Upper lobe of left lung (tissue), 4 donors: ENCODE results near the gene ADAM22.

Source experiments
- CTCF ChIP-seq, 6 experiments: fragments of 450-650 bp in 4 of 6; fragments of 200-600 bp in 2 of 6; sonication (generic) in 2 of 6; IDR thresholded peaks; one replicate each; pipeline ENCODE4 v1.5.1; 2016 to 2019; ENCODE audit warnings: antibody characterized with exemption in 6 of 6
- EP300 ChIP-seq, 4 donors: sonication (generic); formaldehyde crosslinking; IDR thresholded peaks; one replicate each; pipeline ENCODE4 v1.5.1; 2017; ENCODE audit warnings: antibody characterized with exemption in 4 of 4, control low read depth in 2 of 4
- POLR2A ChIP-seq, 4 donors: fragments of 450-650 bp; IDR thresholded peaks; one replicate each; pipeline ENCODE4 v1.5.1; 2016 to 2017; ENCODE audit warnings: antibody characterized with exemption in 4 of 4, mild to moderate bottlenecking in 2 of 4
- POLR2AphosphoS5 ChIP-seq, 2 donors: sonication (generic); formaldehyde crosslinking; IDR thresholded peaks; one replicate each; pipeline ENCODE4 v1.5.1; 2017; ENCODE audit warnings: antibody characterized with exemption in 2 of 2

GRCh38 chr7:88121335-88121734 lies 187.3 kb downstream of the ADAM22 start:
- no peak for TF ChIP-seq CTCF (IDR thresholded peaks at IDR 0.05)
- no peak for TF ChIP-seq POLR2A (IDR thresholded peaks at IDR 0.05)
- TF ChIP-seq EP300 (IDR thresholded peaks at IDR 0.05), result no peak
- TF ChIP-seq POLR2AphosphoS5 (IDR thresholded peaks at IDR 0.05), result no peak
